ENCODE results near the gene ARFGAP3.

Gene ARFGAP3

DNA sequence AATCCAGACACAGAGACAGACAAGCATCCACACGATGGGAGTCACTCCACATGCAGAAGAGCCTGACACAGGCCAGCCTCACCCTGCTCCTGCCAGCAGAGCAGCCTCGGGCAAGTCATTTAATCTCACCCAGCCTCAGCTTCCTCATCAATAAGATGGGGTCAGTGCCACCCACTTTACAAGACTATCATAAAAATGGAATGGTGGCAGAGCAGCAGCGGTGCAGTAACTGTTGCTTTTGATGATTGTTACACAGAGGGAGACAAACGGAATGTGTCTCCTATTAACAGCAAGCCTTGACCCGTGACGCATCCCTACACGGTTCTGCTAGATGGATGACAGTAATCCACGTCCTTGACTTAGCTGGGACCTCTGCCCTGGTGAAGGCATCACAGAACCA lies 26.0 kb upstream of the ARFGAP3 start:
- DNase-seq = no peak

DNA sequence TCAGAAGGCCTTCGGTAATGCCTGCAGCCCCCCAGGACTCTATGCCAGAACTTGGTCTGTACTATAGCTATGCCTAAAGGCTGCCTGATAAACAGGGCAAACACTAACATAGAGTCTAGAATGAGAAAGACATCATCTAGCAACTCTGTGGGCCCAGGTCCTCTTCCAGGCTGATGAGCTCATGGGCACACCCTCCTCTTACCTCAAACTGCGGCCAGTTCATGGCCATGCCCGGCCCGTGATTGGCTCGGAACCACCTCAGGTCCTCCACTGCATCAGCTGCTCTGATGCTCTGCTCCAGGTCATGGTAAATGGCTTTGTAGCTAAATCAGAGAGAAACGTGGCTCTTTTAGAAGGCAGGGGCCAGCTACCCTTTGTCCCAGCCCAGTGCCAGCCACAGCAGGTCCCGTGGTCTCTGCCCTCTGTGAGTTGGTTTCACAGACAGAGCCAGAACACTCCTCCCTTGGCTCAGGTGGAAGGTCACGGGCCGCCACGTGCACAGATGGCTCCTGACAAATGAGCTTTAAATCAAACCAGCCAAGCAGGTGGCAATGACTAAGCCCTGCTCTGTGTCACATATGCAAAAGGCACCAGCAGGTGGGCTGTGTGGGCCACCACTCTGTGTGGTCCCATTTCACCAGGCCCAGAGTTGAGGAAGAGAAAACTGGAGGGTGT lies 25.0 kb upstream of the ARFGAP3 start:
- DNase-seq = no peak

DNA sequence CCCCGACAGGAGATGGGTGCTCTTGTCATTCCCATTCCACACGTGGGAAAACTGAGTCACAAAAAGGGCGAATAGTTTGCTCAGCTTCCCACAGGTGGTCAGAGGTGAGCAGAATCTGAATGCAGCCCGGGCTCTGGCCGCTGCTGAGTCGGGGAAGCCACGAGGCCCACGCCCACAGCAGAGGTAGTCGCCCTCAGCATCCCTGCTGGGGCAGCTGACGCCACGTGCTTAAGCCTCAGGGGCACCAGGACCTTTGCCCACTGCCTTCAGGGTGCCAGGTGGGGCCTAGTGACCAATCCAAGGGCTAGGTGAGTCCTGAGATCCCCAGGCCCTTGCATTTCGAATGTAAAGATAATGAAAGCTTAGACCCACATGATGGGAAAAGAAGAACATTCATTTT lies 24.2 kb upstream of the ARFGAP3 start:
- no peak for DNase-seq

DNA sequence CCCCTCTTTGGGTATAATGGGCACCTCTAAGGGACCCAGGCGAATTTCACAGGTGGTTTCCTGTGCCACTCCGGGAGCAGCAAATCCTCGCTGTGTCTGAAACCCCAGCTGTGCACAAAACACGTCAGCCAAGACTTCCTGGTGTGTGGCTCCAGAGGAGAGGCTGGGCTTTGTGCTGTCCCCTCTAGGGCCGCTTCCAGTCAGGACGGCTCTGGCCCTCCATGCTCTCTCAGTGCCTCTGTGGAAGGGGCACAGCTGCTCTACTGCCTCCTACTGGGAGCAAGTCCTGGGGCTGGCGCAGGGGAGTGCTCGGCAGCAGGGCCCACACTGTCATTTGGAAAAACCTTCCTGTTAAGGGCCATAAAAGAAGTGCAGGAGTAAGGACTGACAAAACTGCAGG lies 23.7 kb upstream of the ARFGAP3 start:
- no peak for DNase-seq

DNA sequence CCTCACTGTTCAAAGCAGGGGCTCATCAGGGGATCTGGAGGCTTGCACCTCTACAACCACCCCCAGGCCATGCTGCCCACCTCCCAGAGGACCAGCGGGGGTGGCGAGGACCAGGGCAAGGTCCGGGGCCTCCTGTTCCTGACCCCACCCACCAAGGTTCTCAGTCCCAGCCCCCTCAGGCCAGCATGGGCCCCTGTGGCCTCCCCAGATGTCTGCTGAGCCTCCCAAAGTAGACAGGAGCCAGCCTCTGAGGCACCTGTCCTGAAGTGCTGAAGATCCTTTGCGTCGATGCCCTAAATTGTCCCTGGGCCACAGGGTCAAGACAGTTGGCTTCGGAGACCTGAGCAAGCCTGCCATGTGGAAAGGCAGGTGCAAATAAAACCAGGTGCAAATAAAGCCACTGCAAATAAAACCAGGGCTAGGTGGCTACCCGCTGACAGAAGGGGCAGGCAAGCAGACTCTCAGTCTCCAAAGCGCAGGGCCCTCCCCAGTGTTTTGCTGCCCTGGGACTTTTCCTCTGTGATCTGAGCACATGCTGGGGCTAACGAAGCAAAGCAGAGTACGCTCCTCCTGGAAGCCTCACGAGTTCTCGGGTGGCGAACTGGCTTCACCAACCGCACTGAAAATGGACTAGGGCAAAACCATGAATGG lies 22.4 kb upstream of the ARFGAP3 start:
- DNase-seq = no peak

DNA sequence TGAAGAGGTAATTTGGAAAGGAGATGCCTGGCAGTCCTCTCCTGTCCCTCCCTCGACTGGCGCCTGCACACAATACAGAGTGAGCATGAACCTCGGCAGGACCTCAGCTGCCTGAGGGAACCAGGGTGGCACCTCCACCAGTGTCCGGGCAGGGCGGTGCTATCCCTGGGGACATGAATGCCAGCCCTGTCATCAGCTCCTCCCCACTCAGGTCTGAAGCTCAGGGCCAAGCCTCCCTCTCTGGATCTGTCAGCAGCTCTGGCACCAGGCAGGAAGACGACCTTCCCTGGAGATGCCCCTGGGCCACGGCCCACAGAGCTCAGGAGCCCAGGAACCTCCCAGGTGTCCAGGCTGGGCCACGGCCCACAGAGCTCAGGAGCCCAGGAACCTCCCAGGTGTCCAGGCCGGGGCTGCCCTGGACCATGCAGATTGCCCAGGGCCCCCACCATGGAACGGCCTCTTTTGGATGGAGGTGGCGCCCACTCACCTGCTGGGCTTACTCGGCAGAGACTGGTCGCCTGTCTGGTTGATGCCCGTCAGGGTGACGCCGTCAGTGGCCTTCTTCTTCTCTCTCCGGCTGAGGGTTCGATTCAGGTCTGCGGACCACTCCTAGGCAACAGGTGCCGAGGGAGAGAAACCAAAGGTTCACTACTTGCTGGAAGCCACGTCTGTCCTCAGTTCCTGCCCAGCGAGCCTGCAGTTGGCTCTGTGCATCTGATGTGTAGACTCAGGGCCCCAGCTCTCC lies 21.7 kb upstream of the ARFGAP3 start:
- no peak for DNase-seq

DNA sequence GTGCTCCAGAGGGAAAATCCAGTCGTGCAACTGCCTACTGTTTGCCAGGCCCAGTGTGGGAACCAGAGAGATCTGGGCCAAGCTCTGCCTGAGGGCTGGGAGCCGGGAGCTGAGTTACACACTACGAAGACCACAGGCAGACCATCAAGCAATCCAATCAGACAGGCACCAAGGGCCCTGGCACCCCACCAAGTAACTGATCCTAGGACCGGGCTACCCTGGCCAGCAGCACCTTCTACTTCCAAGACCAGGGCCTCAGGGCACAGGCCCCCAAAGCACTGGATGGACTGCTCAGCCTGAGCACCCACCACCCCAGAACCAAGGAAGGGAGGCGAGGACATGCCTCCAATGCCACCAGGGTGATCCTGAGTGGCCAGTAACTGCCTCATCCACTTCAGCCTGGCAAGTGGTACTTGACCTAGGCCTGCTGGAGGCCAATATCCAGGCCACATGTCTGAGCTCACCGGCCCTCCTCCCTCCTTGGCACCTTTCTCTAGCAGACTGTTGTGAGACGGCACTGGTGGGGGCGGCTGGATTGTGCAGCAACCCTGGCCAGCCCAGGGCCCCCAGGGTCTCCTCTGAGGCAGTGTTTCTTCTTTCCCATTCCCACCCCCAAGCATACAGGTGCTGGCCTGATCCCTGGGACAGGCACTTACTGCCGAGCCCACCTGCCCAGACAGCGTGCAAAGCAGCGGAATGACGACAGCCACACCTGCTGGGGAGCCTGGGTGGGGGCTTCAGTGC lies 20.7 kb upstream of the ARFGAP3 start:
- DNase-seq = no peak

DNA sequence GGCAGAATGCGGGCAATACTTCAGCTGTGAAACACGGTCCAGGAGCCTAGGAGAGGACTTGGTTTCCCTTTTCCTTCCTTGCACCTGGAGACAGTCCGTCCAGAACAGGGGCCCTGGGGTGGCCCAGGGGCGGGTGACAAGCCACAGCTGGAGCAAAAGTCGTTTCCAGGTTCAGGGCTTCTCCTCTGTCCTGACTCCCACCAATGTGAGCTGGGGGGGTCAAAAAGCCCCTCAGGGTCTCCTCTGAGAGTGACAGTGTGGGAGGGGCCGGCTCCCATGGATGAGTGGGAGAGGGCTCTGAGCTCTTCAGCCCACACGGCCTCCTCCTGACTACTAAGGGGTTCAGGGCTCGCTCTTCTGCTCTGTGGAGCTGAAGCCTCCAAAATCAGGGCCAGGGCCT lies 20.1 kb upstream of the ARFGAP3 start:
- DNase-seq = no peak

DNA sequence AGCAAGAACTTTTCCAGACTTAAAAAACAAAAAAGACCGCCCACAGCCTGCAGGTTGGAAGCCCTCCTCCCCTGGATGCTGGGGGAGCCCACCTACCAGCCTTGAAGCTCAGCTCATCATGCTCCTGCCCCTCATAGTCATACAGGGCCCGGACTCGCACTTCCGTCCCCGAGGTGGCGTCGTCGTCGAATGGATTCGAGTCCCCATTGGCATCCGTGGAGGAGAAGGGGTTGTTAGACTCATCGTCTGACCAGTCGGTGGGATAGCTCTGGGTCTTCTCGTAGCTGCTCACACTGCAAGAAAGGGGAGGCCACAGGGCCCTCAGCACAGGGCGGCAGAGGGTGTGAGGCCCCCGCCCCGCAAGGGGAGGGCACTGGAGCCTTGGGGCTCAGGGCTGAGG lies 19.0 kb upstream of the ARFGAP3 start:
- DNase-seq = no peak

DNA sequence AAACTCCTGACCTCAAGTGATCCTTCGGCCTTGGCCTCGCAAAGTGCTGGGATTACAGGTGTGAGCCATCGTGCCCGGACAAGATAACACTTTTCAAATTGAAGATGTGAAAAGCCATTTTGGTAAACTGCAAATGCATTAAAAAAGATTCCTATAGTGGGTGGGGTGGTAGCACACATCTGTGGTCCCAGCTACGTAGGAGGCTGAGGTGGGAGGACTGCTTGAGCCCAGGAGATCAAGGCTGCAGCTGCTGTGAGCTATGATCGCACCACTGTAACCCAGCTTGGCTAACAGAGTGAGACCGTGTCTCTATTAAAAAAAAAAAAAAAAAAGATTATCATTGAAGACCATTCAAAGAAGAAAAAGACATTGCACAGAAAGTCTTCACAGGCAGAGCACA lies 16.9 kb upstream of the ARFGAP3 start:
- DNase-seq = no peak

DNA sequence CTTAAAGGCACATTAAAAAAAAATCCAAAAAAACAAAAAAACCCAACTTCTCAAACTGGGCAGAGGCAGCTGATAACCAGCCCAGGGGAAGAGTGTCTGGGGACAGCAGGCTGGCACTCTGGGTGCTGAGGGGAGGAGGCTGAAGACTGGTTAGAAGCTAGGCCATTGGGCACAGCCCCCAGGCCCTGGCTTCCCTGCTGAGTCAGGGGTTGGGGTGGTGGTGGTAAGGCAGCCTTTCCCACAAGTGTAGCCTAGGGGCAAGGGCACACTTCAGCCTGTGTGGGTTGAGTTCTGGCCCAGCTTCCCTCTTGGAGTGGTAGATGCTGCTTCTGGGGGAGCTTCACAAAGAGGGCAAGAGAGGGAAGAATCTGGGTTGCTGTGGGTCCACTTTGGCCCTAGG lies 16.3 kb upstream of the ARFGAP3 start:
- DNase-seq = no peak

DNA sequence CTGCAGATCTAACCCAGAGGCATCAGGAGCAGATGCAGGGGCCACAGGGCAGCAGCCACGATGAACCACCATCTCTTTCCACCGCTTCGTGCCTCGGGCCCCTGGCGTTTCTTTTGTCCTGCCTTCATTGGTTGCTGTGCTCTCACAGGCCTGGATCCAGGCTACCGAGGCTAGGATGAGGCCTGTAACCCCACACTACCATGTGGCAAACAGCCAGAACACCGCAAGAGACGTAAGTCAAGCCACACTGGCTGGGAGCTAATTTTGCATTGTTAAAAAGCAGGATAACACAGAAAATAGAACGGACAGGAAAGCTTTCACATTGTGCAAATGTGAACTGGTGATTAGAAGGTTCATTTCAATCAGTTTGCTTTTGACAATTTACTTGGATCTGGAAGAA lies 15.7 kb upstream of the ARFGAP3 start:
- DNase-seq = no peak

DNA sequence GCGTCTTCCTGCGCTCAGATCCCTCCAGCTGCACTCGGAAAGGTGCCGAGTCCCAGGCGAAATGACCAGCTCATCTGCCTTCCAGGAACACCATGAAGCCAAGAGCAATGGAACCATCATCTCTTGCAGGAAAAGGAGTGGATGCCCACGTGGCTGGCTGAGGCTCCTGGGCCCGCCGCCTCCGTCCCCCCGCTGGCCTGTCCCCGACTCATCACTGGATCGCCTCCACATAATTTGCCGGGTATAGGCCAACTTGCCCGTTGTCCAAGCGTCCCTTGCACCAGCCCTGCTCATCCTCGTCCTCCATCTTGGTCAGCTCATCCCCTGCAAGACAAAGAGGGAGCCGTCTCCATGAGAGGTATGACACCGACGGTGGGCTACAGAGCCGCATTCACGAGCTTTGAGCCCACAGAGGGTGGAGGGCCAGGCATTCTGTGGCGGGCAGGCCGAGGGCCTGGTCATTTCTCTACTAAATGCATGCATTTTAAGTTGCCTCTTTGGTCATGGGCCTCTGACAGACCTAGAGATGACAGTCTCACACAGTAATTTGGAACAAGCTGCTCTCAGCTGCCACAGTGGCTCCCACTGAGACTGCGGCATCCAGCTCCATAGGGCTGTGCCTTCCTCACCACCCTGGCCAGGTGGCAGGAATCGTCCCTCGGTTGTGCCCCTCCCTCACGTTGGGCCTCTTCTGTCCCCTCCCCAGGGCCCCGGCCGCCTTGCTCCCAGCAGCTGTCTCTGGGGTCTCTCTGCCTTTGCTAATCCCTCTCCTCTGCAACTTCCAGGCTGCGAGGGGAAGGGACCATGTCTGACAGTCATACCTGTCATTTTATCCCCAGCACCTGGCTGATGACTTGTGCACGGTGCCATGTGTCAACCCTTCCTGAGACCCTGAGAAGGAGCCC lies 14.3 kb upstream of the ARFGAP3 start:
- DNase-seq = no peak

DNA sequence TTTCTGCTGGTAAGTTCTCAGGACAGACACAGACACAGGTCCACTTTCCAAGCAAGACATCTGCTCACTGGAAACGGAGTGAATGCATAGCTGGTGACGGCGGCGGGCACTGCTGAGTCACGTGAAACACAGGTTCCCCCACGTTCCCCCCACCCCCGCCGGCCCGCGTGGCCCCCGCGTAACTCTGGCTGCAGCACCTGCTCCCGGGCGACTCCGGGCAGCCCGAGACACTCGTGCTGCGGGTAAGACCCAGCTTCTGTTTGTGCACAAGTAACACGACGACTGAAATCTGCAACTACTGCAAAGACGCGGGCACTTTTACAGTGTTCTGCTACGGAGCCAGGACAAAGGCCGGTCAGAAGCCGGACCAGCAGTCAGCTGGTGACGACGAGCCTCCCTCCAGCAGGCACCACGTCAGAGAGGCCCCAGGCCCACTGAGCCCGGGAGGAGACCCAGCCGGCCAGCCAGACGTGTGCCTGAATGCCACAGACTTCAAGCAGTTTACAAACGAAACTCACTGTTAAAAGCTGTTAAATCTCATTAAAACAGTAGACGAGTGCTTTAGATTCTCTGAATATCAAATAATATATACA lies 12.9 kb upstream of the ARFGAP3 start:
- no peak for DNase-seq

DNA sequence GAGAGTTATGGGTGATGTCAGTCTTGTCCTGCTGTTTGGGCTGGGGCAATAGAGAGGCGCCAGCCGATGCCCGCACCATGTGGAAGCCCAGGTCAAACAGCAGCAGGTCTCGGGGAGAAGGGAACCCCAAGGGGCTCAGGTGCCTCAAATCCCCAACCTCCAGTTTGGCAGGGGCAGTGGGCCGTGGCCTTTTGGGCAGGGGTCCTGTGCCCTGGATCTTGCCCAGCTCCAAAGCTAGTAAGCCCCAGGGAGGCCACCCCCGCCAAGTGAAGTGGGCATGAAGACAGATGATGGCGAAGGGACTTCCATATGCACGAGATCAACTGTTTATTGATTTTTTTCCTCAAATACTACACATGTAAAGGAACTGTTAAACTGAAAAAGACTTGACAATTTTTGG lies 12.4 kb upstream of the ARFGAP3 start:
- no peak for DNase-seq

DNA sequence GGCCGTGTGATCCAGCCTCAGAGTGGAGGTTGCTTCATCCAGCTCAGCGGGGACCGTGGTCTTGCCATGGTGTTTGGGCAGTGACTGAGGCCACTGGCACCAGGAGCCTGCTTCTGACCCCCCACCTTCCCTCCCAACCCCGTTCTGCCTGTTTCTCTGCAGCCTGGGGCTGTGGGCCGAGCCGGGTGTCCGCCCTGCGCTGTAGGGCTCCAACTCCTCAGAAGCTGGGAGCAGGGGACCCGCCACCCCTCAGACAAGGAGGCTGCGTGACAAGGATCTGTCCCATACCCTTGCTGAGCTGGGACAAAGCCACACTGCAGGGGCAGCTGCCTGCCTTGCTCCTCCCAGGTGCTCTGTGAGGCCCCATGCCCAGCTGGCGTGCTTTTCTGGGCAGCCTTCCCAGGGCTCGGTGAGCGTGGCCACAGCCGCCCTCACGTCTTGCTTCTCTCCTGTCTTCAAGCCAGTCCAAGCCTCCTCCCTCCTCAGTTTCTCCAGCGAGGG lies 11.7 kb upstream of the ARFGAP3 start:
- no peak for DNase-seq

DNA sequence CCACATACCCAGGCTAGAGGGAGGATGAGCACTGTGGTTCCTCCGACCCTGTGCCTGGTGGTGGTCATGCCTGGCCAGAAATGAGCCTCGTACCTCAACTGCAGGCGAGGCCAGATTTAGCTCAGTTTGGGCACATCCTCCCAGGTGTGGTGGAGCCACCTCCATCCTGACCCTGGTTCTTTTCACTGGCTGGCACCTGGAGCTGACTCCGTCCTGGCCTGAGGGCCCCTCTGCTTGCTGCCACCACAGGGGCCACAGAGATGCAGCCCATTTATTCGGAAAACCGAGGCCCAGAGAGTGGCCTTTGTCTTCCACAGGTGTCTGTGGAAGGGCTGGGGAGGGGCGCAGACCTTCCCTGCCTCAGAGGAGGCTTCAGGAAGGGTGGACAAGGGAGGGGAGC lies 9.0 kb upstream of the ARFGAP3 start:
- DNase-seq = no peak

DNA sequence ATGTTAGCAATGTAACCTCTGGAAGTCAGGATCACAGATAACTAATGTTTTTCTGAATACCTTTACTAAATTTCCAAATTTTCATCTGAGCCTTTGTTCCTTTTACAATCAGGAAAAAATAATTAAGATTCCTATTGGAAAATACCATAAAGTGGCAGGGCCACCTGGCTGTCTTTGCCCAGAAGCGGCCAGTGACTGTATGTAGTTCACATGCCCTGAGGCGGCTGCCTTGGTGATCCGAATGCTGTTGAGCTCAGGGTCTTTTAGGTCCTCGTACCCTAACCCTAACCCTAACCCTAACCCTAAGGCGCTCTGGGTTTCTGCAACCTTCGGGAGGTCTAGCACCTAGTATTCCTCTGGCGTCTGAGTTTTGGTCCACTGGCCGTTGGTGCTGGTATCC lies 8.5 kb upstream of the ARFGAP3 start:
- no peak for DNase-seq

DNA sequence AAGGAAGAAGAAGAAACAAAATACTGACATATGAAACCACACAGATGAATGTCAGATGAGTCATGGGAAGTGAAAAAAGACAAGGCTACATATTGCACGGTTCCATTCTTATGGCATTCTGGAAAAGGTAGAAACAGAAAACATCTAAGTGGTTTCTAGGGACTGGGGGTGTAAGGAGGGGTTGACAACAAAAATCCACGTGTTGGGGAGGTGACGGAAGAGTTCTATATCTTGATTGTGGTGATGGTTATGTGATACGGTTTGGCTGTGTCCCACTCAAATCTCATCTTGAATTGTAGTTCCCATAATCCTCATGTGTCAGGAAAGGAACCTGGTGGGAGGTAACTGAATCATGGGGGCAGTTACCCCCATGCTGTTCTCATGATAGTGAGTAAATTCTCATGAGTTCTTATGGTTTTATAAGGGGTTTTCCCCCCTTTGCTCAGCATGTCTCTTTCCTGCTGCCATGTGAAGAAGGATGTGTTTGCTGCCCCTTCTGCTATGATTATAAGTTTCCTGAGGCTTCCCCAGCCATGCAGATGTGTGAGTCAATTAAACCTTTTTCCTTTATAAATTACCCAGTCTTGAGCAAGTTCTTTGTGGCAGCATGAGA lies 6.4 kb upstream of the ARFGAP3 start:
- DNase-seq = peak; percentile 22

DNA sequence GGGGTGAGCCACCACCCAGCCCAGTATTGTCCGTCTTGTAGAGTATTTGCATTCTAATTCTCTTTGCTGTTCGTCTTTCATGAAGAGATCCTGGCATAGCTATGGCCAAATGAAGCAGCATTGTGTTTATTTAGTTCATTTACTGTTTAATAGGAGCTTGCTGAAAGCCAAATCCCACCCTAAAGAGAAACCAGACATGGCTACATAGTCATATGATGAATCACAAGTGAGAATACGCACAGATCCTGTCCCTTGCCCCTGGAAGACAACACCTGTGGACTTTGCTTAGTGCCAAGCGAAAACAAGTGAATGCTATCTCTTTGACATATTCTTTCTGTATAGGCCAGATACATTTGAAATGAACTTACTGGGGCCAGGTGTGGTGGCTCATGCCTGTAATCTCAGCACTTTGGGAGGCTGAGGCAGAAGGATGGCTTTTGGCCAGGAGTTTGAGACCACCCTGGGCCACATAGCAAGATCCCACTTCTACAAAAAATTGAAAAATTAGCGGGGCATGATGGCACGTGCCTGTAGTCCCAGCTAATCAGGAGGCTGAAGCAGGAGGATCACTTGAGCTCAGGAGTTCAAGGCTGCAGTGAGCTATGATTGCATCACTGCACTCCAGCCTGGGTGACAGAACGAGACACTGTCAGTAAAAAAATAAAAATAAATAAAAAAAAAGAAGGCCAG lies 5.1 kb upstream of the ARFGAP3 start:
- DNase-seq = no peak

DNA sequence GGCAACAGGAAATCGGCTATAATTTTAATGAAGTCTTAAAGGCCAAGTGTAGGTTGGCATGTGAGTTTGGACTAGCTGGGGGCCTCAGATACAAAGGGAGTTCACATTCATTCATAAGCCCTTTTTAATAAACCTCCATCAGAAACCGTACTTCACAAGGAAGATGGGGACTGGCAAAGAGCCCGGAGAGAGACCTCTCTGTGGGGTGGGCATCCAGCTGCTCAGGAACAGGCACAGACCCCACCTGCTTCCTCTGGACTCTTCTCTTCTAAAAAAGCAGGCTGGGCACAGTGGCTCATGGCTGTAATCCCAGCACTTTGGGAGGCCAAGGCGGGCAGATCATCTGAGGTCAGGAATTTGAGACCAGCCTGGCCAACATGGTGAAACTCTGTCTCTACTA lies 3.9 kb upstream of the ARFGAP3 start:
- DNase-seq = no peak

Data from CD4-positive, alpha-beta T cell treated with Interferon gamma for 1 hour (primary cell).